Neural cell (in vitro differentiated cells): ENCODE results near the gene DLG4.

Experiments
- CTCF ChIP-seq: fragments of 450-650 bp; IDR thresholded peaks from 2 replicates; pipeline ENCODE4 v1.5.1; 2014; ENCODE audit warnings: antibody characterized with exemption, mild to moderate bottlenecking, moderate library complexity; ENCODE audit not compliant: poor library complexity, severe bottlenecking
- EP300 ChIP-seq: fragments of 450-650 bp; conservative IDR thresholded peaks from 2 replicates; pipeline ENCODE4 v1.6.1; 2014; ENCODE audit warnings: antibody characterized with exemption, mild to moderate bottlenecking, moderate library complexity; ENCODE audit not compliant: poor library complexity, severe bottlenecking
- EZH2 ChIP-seq: fragments of 200-600, 300-800 bp; shearing (Covaris generic), sonication (generic); IDR thresholded peaks from 2 replicates; pipeline ENCODE4 v1.6.1; 2014; ENCODE audit warnings: antibody characterized with exemption, low read length, borderline replicate concordance, mild to moderate bottlenecking; ENCODE audit not compliant: insufficient read depth, poor library complexity, severe bottlenecking
- POLR2AphosphoS5 ChIP-seq: IDR thresholded peaks from 2 replicates; pipeline ENCODE4 v1.6.1; 2012
- REST ChIP-seq: IDR thresholded peaks from 2 replicates; pipeline ENCODE4 v1.6.1; 2012; ENCODE audit warnings: borderline replicate concordance

- TF ChIP-seq CTCF (no peak), POLR2AphosphoS5 (no peak), EP300 (no peak), REST (no peak), EZH2 (no peak)
These were observed 10.7 kb downstream of the DLG4 start for GRCh38 chr17:7208754-7209460.
